GM18520 (cell line): Measurements from ENCODE around the gene CLMN.

ENCODE experiments used
- ATAC-seq: cut with Tn5 transposase; IDR thresholded peaks from one replicate; pipeline ENCODE4 v1.9.1; 2021; ENCODE audit not compliant: unreplicated experiment

The CLMN gene

GRCh38 chr14:95319312-95320077, at the start of gene CLMN:
Gene CLMN, minus strand, starts transcription at chr14:95319908. Its CDS starts 116 bp downstream, at chr14:95319792.
- ATAC-seq: no peak

DNA sequence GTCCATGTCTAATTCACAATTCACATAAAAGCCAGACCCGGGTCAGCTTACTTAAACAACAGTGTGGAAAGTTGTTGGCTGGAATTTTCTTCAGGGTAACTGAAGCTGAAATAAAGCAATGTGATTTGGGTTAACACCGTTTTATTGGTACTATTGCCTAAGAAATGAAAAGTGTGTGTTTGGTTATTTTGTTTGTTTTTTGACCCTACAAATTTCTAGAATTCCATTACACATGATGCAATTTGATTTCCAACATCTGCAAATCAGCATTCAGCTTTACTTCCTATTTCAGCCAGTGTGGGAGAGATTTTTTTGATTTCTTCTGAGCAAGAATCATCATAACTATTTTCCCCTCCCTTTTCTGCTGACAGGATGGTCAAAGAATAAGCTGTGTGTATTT, 45.7 kb upstream of the CLMN start:
- ATAC-seq: no peak

- ATAC-seq: no peak
Observed at GRCh38 chr14:95364481-95365209, 44.9 kb upstream of the CLMN start.

DNA sequence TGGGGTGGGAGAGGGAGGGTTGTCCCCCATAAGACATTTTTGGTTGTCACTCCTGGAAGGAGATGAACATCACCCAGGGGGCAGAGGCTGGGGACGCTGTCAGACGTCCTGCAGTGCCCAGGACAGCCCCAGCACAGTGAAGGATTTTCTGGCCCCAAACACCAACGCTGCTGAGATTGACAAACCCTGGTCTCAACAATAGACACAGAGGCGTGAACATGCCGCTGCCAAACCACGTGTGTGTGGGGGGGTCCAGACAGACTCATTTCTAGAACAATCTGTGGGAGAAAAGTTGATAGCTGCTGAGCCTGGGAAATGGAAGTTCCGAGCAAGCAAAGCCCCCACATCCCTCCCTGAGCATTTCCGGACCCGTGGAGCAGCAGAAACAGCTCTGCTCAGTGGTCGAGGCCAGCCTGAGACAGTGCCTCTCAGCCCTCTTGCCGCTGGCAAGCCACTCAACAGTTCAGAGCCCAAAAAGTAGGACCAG, 43.8 kb upstream of the CLMN start:
- ATAC-seq: no peak

- ATAC-seq: no peak
Observed at GRCh38 chr14:95362138-95362494, 42.4 kb upstream of the CLMN start.

DNA sequence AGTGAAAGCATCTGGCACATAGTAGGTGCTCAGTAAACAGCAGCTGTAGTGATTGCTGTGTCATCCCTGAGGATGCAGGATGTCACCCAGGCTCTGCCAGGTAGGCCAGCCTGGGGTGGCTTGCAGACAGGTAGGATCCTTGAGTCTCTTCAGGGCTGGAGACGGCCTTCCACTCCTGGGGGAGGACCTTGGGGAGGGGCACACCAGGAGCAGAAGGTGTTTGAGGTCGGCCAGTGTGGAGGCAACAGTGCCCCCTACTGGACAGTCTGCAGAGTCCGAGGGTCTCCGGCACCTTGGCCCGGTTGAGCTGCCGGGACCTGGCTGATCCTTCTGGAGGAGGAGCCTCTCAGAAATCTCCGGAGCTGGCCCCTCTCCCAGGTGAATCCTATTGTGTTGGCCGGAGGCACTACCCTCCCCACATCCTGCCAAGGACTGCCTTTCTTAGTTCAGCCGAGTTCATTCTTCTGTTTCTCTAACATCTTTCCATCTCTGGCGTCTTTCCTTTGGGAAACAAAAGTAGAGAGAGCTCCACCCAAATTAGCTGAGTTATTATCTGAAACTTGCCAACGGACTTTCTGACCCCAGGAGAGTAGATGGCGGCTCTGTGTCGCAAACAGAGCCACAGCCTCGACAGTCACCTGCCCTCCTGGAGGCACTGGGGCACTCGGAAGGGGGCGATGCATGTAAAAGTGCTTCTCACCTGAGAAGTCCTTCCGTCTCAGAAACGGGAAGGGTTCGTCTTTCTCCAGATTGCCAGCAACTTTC, 41.8 kb upstream of the CLMN start:
- ATAC-seq: no peak

DNA sequence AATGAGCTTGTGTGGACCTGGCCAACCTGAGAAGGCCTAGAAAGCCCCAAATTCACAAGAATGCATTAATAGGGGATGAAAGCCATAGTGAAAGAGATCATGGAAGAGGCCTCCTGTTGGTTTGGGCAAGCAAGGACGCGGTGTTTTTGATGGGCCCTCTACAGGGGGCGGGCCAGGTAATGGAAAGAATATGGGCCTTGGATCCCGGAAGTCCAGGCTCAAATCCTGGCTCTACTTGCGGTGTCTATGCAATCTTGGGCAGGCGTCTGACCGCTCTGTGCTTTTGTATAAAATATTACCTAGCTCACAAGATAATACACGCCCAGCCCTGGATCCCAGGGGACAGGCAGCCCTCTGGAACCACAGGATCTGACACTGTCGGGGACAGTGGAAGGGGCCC, 41.1 kb upstream of the CLMN start:
- ATAC-seq: no peak

DNA sequence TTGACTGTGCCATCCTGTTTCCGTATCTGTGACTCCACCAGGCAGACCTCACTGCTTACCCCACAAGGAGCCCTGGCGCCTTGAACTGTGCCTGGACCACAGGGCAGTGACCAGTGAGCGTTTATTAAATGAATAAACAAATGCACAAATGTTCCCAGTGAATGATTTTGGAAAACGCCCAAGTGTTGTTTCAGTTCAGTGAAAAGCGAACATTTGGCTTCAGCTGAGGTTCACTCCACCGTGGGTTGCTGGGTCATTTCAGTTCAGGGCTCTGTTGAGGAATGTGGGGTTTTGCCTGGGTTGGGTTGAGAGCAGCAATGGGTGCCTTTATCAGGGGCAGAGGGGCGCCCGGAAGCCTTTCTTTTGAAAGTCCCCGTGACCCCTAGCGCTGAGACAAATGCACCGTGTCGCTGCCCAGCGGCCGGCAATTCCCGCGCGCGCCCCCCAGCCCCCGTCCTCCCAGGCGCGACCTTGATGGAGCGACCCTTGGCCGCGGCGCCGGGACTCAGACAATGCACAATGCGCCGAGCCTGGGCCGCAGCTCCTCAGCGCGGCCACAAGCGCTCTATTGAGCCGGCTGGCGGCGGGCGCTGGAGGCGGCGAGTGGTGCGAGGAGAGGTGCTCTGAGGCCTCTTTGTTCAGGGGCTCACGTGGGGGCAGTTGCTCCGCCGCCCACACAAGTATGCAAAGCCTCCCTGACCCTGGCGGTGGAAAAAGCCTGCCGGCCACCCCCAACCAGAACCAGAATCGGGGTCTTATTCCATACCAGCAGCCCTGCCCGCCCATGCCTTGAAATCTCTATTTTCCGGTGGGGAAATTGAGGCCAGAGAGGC, 40.5 kb upstream of the CLMN start:
- no peak for ATAC-seq

- ATAC-seq: no peak
Observed at GRCh38 chr14:95356245-95356869, 36.6 kb upstream of the CLMN start.

GRCh38 chr14:95355422-95355821, 35.7 kb upstream of the CLMN start:
- no peak for ATAC-seq

DNA sequence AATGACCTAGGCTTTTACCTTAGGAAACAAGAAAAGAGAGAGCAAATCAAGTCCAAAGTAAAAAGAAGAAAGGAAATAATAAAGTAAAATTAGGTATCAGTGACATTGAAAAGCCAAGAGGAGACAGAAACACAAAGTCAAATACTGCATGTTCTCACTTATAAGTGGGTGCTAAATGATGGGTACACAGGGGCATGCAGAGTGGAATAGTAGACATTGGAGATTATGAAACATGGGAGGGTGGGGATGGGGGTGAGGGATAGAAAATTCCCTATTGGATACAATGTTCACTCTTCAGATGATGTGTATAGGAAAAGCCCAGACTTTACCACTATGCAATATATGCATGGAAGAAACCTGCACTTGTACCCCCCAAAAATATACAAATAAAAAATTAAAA, 35.1 kb upstream of the CLMN start:
- no peak for ATAC-seq

GRCh38 chr14:95353664-95354063, 34.0 kb upstream of the CLMN start:
- ATAC-seq: no peak

GRCh38 chr14:95353007-95353406, 33.3 kb upstream of the CLMN start:
- ATAC-seq: no peak

DNA sequence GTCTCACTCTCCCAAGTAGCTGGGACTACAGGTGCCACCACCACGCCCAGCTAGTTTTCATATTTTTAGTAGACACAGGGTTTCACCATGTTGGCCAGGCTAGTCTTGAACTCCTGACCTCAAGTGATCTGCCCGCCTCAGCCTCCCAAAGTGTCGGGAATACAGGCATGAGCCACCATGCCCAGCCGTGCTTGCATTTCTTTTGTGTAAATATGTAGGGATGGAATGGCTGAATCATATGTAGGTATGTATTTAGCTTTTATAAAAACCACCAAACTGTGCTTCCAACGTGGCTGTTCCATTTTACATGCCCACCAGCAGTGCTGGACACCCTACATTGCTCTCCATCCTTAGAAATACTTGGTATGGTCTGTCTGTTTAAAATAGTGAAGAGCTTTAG, 32.8 kb upstream of the CLMN start:
- ATAC-seq: no peak

GRCh38 chr14:95349241-95349640, 29.5 kb upstream of the CLMN start:
- ATAC-seq: no peak

DNA sequence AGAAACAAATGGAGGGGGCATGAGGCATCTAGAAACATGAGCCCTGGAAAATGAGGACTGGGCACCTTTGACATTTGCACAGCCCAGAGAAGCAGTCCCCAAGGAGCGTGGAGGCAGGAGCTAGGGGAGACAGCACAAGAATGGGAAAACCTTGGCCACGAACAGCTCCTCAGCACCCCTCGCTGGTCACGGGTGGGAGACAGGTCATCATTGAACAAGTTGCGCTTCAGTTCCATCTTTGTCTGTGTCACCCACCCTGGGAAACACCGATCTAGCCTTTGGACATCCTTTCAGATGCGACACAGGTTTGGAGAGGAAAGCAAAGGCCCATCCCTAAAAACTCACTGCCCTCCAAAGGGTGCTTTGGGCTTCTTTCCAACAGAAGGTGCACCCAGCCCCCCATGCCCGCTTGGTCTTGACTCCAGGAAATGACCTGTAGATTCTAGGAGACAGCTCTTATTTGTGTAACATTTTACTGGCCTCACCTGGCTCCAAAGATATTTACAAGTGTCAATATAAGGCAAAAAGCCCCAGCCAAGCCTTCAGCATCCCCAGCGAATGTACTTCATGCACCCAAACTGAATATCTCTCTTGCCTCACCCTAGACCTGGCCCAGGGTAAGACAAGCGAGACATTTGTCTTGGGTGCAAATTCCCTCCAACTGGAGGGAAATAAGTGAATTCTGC, 28.8 kb upstream of the CLMN start:
- ATAC-seq: no peak

GRCh38 chr14:95346820-95347219, 27.1 kb upstream of the CLMN start:
- ATAC-seq: no peak

- no peak for ATAC-seq
Observed at GRCh38 chr14:95346266-95346665, 26.6 kb upstream of the CLMN start.

DNA sequence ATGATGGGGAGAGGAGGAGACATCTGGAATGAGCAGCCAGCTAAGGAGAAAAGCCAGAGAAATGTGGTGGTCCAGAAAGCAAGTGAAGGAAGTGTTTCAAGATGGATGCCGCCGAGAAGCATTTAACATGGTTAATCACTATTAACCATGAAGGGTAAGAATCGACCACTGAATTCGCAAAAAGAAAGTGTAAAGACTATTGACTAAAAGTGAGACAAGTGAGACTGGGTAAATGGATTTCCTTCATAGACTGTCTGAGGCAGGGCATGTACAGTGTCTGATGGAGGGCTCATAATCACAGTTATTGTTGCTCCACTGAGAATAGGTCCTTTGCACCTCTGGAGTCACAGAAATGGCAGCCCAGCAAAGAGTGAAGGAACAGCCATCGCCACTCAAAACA, 25.3 kb upstream of the CLMN start:
- ATAC-seq: no peak

GRCh38 chr14:95344536-95344935, 24.8 kb upstream of the CLMN start:
- no peak for ATAC-seq
